OCI-LY3 (cell line): Measurements from ENCODE around the gene WDR73.

ENCODE experiments used
- H2AFZ ChIP-seq: fragments of 200-600, 300-600 bp; shearing (Covaris generic); 2 replicates; pipeline ENCODE4 v1.6.0; 2014; ENCODE audit warnings: antibody characterized with exemption, low read depth, low read length
- H3K27ac ChIP-seq: fragments of 200-600, 300-600 bp; sonication (generic); 2 replicates; pipeline ENCODE4 v1.5.1; 2014; ENCODE audit warnings: mild to moderate bottlenecking, low read length, moderate library complexity, mixed read lengths
- H3K27me3 ChIP-seq: fragments of 200-600, 300-600 bp; sonication (generic); 2 replicates; pipeline ENCODE4 v1.6.1; 2014; ENCODE audit warnings: low read depth, low read length, mixed read lengths
- H3K36me3 ChIP-seq: fragments of 200-600, 300-600 bp; sonication (generic); replicated peaks from 2 replicates; pipeline ENCODE3; 2014; ENCODE audit warnings: low read depth, low read length, mixed read lengths
- H3K4me1 ChIP-seq: fragments of 300-600, 200-600 bp; sonication (generic); 2 replicates; pipeline ENCODE4 v1.6.1; 2014; ENCODE audit warnings: low read length, mixed read lengths
- H3K4me2 ChIP-seq: fragments of 200-600, 300-600 bp; sonication (generic); 2 replicates; pipeline ENCODE4 v1.6.1; 2014; ENCODE audit warnings: low read length, mixed read lengths
- H3K4me3 ChIP-seq: fragments of 300-600, 200-600 bp; sonication (generic); 2 replicates; pipeline ENCODE4 v1.5.1; 2014; ENCODE audit warnings: antibody characterized with exemption, mild to moderate bottlenecking, low read length, moderate library complexity
- H3K79me2 ChIP-seq: fragments of 300-600, 200-600 bp; shearing (Covaris generic); 2 replicates; pipeline ENCODE4 v1.6.1; 2014; ENCODE audit warnings: mild to moderate bottlenecking, low read length, mixed read lengths
- H3K9ac ChIP-seq: fragments of 300-600, 200-600 bp; shearing (Covaris generic); 2 replicates; pipeline ENCODE4 v1.6.0; 2014; ENCODE audit warnings: mild to moderate bottlenecking, low read length, moderate library complexity
- H3K9me3 ChIP-seq: fragments of 200-600, 300-600 bp; shearing (Covaris generic); 2 replicates; pipeline ENCODE4 v1.6.1; 2014; ENCODE audit warnings: low read length, mixed read lengths; ENCODE audit not compliant: insufficient read depth
- H4K20me1 ChIP-seq: fragments of 200-600, 300-600 bp; sonication (generic); 2 replicates; pipeline ENCODE4 v1.6.1; 2016; ENCODE audit warnings: low read length, mixed read lengths; ENCODE audit not compliant: insufficient read depth
- EZH2phosphoT487 ChIP-seq: fragments of 200-600 bp; shearing (Covaris generic); IDR thresholded peaks from 2 replicates; pipeline ENCODE4 v1.6.1; 2018; ENCODE audit warnings: antibody characterized with exemption, mixed run types, low read depth
- TF ChIP-seq, protein P1 (sequence below): fragments of 200-600, 300-600 bp; sonication (generic); IDR thresholded peaks from 2 replicates; pipeline ENCODE4 v1.5.1; 2014; ENCODE audit warnings: antibody characterized with exemption, low read length, low read depth

WDR73 gene

DNA sequence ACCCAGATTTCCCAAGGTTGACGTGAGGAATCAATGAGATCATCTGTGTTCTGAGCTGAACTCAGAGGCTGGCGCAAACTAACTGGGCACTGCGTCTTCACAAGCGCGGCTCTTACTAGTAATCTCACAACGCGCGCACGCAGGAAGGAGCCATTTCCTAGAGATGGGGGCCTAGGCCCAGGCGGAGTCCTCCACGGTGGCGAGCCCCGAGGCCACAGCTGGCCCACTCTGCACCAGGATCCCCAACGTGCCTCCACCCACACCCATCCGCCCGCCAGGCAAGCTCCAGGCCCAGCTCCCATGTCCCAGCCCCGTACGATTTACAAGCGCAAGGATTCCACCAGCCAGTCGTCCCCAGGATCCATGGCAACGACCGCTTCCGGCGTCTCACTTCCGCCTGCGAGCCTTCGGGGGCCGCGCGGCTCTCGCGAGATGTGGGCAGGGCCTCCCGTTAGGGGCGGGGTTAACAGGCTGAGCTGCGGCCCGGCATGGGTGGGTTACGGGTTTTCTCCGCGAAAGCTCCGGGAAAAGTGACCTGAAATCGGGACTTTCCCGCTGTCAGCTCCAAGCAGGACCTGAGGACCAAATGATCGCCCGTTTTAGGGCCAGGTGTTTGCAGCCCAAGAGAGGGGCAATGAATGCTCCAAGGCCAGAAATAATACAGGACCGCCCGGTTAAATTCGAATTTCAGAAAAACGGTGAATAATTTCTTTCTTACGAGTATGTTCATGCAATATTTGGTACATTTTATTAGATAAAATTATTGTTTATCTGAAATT lies at the start of gene WDR73:
Gene WDR73 (minus strand): TSS at position 374 of the 779 bp plus-strand sequence. CDS start 9 bp downstream, at position 365.
- no peaks in the 10 kb centered on the region for H4K20me1 ChIP-seq
- TF ChIP-seq, protein P1, sequence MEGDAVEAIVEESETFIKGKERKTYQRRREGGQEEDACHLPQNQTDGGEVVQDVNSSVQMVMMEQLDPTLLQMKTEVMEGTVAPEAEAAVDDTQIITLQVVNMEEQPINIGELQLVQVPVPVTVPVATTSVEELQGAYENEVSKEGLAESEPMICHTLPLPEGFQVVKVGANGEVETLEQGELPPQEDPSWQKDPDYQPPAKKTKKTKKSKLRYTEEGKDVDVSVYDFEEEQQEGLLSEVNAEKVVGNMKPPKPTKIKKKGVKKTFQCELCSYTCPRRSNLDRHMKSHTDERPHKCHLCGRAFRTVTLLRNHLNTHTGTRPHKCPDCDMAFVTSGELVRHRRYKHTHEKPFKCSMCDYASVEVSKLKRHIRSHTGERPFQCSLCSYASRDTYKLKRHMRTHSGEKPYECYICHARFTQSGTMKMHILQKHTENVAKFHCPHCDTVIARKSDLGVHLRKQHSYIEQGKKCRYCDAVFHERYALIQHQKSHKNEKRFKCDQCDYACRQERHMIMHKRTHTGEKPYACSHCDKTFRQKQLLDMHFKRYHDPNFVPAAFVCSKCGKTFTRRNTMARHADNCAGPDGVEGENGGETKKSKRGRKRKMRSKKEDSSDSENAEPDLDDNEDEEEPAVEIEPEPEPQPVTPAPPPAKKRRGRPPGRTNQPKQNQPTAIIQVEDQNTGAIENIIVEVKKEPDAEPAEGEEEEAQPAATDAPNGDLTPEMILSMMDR, result no peak
- no peak for TF ChIP-seq EZH2phosphoT487
- H3K79me2 ChIP-seq, result peaks cover 20% of the 10 kb centered on the region
- H3K4me3 ChIP-seq, result peak within 1 kb of the TSS; percentile 91
- peaks cover 24% of the 10 kb centered on the region for H3K4me1 ChIP-seq
- no peaks in the 10 kb centered on the region for H3K9me3 ChIP-seq
- peak within 1 kb of the TSS; percentile 58 for H3K27ac ChIP-seq
- peaks cover 16% of the 10 kb centered on the region for H3K36me3 ChIP-seq
- H3K4me2 ChIP-seq, result peak within 1 kb of the TSS; percentile 100
- H2AFZ ChIP-seq, result peak within 1 kb of the TSS; percentile 74
- H3K9ac ChIP-seq, result peak within 1 kb of the TSS; percentile 86
- H3K27me3 ChIP-seq, result no peaks in the 10 kb centered on the region

DNA sequence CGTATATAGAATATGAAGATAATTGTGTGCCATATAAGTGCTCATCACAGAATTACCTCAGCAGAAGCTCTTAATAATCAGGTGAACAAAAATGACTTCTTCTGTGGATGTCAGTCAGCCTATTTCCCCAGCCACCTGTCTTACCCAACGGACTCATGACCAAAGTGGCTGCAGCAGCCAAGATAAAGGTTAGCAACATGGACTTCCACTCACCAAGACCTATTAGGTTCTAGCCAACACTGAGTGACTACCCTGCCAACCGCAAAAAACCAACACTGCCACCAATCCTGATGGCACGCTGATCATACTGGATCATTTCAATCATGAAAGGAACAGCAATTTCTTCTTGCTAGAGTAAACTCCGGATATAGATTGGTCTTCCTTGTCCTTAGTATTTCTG lies 49.7 kb upstream of the WDR73 start:
- Histone ChIP-seq H3K27ac (no peak overlapping the region), H3K4me1 (no peaks in the 10 kb centered on the region), H3K9me3 (no peaks in the 10 kb centered on the region), H3K79me2 (peaks cover 75% of the 10 kb centered on the region), H2AFZ (no peak overlapping the region), H3K4me3 (no peak overlapping the region), H3K4me2 (no peak overlapping the region), H3K9ac (no peak overlapping the region), H4K20me1 (peaks cover 46% of the 10 kb centered on the region), H3K27me3 (no peaks in the 10 kb centered on the region), H3K36me3 (peaks cover 2% of the 10 kb centered on the region)
- no peak for TF ChIP-seq EZH2phosphoT487
- TF ChIP-seq, protein P1, result no peak

DNA sequence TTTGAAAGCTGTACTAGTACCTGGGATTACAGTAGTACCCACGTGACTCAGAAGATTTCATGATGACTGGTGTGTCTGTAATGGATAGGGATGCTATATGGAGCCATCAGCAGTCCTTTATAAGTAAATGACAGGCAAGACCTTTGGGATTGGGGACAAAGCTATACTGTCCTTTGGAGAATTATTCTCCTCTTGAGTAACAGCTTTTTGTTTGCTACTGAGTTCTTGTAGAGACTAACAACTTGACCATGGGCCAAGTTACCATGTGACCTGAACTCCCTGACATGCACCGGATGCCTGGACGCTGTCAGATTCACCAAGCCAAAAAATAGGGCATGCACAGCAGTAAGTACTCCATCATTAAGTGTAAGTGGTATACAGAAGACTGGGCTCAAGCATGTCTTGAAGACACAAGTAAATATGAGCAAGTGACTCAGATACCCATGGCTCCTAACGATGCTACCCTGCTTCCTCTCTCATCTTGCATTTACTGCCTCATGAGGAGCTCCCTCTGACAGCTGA lies 48.9 kb upstream of the WDR73 start:
- no peak overlapping the region for H3K9ac ChIP-seq
- no peak overlapping the region for H3K4me3 ChIP-seq
- H3K9me3 ChIP-seq, result no peaks in the 10 kb centered on the region
- no peak overlapping the region for H3K27ac ChIP-seq
- no peak overlapping the region for H3K4me2 ChIP-seq
- H4K20me1 ChIP-seq, result peaks cover 53% of the 10 kb centered on the region
- no peaks in the 10 kb centered on the region for H3K27me3 ChIP-seq
- no peaks in the 10 kb centered on the region for H3K36me3 ChIP-seq
- TF ChIP-seq, protein P1, result no peak
- TF ChIP-seq EZH2phosphoT487, result no peak
- no peaks in the 10 kb centered on the region for H3K4me1 ChIP-seq
- H2AFZ ChIP-seq, result no peak overlapping the region
- H3K79me2 ChIP-seq, result peaks cover 77% of the 10 kb centered on the region

DNA sequence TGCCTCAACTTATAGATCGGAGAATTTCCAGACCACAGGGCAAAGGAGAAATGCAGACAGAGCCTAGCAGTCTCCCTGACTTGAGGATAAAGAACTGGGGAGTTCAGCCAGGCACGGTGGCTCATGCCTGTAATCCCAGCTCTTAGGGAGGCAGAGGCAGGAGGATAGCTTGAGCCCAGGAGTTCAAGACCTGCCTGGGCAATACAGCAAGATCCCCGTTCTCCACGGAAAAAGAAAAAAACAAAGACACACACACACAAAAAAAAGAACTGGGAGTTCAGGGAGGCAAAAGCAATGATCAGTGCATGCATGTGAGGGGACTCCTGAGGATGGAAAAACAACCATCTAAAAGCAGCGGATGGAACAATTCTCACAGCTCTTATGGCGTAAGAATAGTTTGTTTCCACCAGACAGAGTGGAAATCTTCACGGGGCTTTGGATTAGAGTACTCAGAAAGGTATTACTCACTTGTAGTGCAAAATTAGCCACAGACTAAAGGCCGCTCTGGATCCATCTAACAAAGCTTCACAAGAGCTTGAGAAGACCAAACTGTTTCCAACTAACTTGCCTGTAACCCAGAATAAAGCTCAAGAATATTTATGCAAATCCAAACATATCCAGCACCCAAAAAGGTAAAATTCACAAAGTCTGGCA lies 45.6 kb upstream of the WDR73 start:
- H3K4me2 ChIP-seq, result no peak overlapping the region
- no peak overlapping the region for H3K27ac ChIP-seq
- H4K20me1 ChIP-seq, result peaks cover 50% of the 10 kb centered on the region
- H3K4me1 ChIP-seq, result peaks cover 8% of the 10 kb centered on the region
- H3K36me3 ChIP-seq, result no peaks in the 10 kb centered on the region
- H3K9ac ChIP-seq, result no peak overlapping the region
- no peaks in the 10 kb centered on the region for H3K9me3 ChIP-seq
- peaks cover 90% of the 10 kb centered on the region for H3K79me2 ChIP-seq
- H3K4me3 ChIP-seq, result no peak overlapping the region
- no peak overlapping the region for H2AFZ ChIP-seq
- TF ChIP-seq, protein P1, result no peak
- TF ChIP-seq EZH2phosphoT487, result no peak
- H3K27me3 ChIP-seq, result no peaks in the 10 kb centered on the region
